Astrocyte (in vitro differentiated cells and primary cell): Measurements from ENCODE around the gene SACS. TPM values are rescaled to one million over a fixed set of nuclear protein-coding genes. Genes with fewer than 3 reads are reported as not detected.

Experiments
- DNase-seq: peaks from one replicate; pipeline ENCODE4 v3.0.0-alpha.2; 2010; ENCODE audit warnings: low read depth
- FAIRE-seq: peaks from 2 replicates; lab custom pipeline; 2011; peaks lifted over from hg19 to GRCh38; lab: Jason Lieb, UNC
- H2AFZ ChIP-seq: 2 replicates; pipeline ENCODE4 v1.6.0; 2012; ENCODE audit warnings: low read depth, low read length, inconsistent platforms
- H3K27ac ChIP-seq: 2 replicates; pipeline ENCODE4 v1.5.1; 2011; ENCODE audit warnings: low read depth, low read length, inconsistent platforms
- H3K27me3 ChIP-seq: 2 replicates; pipeline ENCODE4 v1.6.0; 2011; ENCODE audit warnings: low read length, inconsistent platforms; ENCODE audit not compliant: insufficient read depth
- H3K36me3 ChIP-seq: 2 replicates; pipeline ENCODE4 v1.5.1; 2011; ENCODE audit warnings: low read length, inconsistent platforms; ENCODE audit not compliant: insufficient read depth
- H3K4me1 ChIP-seq: 2 replicates; pipeline ENCODE4 v1.5.1; 2011; ENCODE audit warnings: low read length, inconsistent platforms; ENCODE audit not compliant: insufficient read depth
- H3K4me2 ChIP-seq: 2 replicates; pipeline ENCODE4 v1.6.0; 2012; ENCODE audit warnings: low read length, inconsistent platforms
- H3K4me3 ChIP-seq: 2 replicates; pipeline ENCODE4 v1.5.1; 2011; ENCODE audit warnings: low read depth, mild to moderate bottlenecking, low read length, inconsistent platforms; ENCODE audit not compliant: insufficient read depth
- H3K79me2 ChIP-seq: 2 replicates; pipeline ENCODE4 v1.6.0; 2012; ENCODE audit warnings: mild to moderate bottlenecking, low read length, inconsistent platforms; ENCODE audit not compliant: insufficient read depth
- H3K9ac ChIP-seq: 2 replicates; pipeline ENCODE4 v1.6.0; 2012; ENCODE audit warnings: mild to moderate bottlenecking, low read length, inconsistent platforms
- H3K9me3 ChIP-seq: 2 replicates; pipeline ENCODE4 v1.5.1; 2012; ENCODE audit warnings: low read depth, mild to moderate bottlenecking, low read length, inconsistent platforms; ENCODE audit not compliant: insufficient read depth
- H4K20me1 ChIP-seq: 2 replicates; pipeline ENCODE4 v1.6.0; 2012; ENCODE audit warnings: low read length, inconsistent platforms; ENCODE audit not compliant: insufficient read depth
- H3K27ac Mint-ChIP-seq: one replicate; pipeline ENCODE4 v1.8.0; 2021; ENCODE audit warnings: mild to moderate bottlenecking, mixed read lengths; ENCODE audit not compliant: unreplicated experiment
- H3K27me3 Mint-ChIP-seq: one replicate; pipeline ENCODE4 v1.8.0; 2021; ENCODE audit warnings: low read depth, mixed read lengths; ENCODE audit not compliant: unreplicated experiment
- H3K36me3 Mint-ChIP-seq: one replicate; pipeline ENCODE4 v1.8.0; 2021; ENCODE audit warnings: low read depth, mixed read lengths; ENCODE audit not compliant: unreplicated experiment
- H3K4me1 Mint-ChIP-seq: one replicate; pipeline ENCODE4 v1.8.0; 2021; ENCODE audit warnings: low read depth, mixed read lengths; ENCODE audit not compliant: unreplicated experiment
- H3K4me3 Mint-ChIP-seq: one replicate; pipeline ENCODE4 v1.8.0; 2021; ENCODE audit warnings: mild to moderate bottlenecking, moderate library complexity, mixed read lengths; ENCODE audit not compliant: unreplicated experiment
- H3K9me3 Mint-ChIP-seq: one replicate; pipeline ENCODE4 v1.8.0; 2021; ENCODE audit warnings: mild to moderate bottlenecking, mixed read lengths; ENCODE audit not compliant: unreplicated experiment
- EZH2 ChIP-seq: IDR thresholded peaks from 2 replicates; pipeline ENCODE4 v1.6.1; 2012; ENCODE audit warnings: mild to moderate bottlenecking, low read length, inconsistent platforms; ENCODE audit not compliant: insufficient read depth
- total RNA-seq: library from RNA; stranded (reverse); gene quantifications from 2 replicates; pipeline ENCODE4 v1.2.1, GENCODE V29; 2021
- TF ChIP-seq, protein P1 (sequence below): IDR thresholded peaks from 2 replicates; pipeline ENCODE4 v1.5.1; 2011; ENCODE audit warnings: low read depth, mild to moderate bottlenecking, inconsistent platforms, low read length, moderate library complexity; ENCODE audit not compliant: insufficient read depth

The SACS gene
- total RNA-seq, 1 donor from 2014 or later = 79.4 TPM

DNA sequence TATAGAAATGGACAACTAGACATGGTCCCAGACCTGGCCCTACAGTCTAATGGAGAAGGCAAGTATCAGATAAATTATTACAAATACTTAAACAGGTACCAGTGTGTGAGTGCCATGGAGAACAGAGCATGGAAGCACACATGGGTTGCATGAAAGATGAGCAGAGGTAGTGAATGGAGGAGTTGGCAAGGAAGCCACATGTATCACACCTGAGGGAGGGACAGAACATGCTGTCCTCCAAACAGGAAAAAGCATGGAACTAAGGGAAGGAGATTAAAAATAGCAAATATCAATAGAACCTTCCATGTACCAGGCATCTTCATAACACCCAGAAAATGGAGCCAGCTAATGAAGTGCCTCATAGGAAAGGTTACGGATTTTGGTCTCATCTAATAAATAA lies 85.9 kb downstream of the SACS start:
- Mint-ChIP-seq H3K9me3 (no peaks in the 10 kb centered on the region), H3K27me3 (no peaks in the 10 kb centered on the region), H3K36me3 (peaks cover 31% of the 10 kb centered on the region), H3K27ac (no peak overlapping the region), H3K4me1 (peaks cover 37% of the 10 kb centered on the region), H3K4me3 (no peak overlapping the region)
- no peak overlapping the region for H3K9ac ChIP-seq
- FAIRE-seq = no peak
- H3K4me2 ChIP-seq = no peak overlapping the region
- no peaks in the 10 kb centered on the region for H3K9me3 ChIP-seq
- no peak for DNase-seq
- no peak overlapping the region for H3K4me3 ChIP-seq
- H3K4me1 ChIP-seq = peaks cover 14% of the 10 kb centered on the region
- peaks cover 97% of the 10 kb centered on the region for H3K79me2 ChIP-seq
- no peak overlapping the region for H3K27ac ChIP-seq
- no peak for TF ChIP-seq EZH2
- TF ChIP-seq, protein P1, sequence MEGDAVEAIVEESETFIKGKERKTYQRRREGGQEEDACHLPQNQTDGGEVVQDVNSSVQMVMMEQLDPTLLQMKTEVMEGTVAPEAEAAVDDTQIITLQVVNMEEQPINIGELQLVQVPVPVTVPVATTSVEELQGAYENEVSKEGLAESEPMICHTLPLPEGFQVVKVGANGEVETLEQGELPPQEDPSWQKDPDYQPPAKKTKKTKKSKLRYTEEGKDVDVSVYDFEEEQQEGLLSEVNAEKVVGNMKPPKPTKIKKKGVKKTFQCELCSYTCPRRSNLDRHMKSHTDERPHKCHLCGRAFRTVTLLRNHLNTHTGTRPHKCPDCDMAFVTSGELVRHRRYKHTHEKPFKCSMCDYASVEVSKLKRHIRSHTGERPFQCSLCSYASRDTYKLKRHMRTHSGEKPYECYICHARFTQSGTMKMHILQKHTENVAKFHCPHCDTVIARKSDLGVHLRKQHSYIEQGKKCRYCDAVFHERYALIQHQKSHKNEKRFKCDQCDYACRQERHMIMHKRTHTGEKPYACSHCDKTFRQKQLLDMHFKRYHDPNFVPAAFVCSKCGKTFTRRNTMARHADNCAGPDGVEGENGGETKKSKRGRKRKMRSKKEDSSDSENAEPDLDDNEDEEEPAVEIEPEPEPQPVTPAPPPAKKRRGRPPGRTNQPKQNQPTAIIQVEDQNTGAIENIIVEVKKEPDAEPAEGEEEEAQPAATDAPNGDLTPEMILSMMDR = no peak
- no peaks in the 10 kb centered on the region for H3K27me3 ChIP-seq
- peaks cover 60% of the 10 kb centered on the region for H3K36me3 ChIP-seq
- no peak overlapping the region for H2AFZ ChIP-seq
- peaks cover 64% of the 10 kb centered on the region for H4K20me1 ChIP-seq

DNA sequence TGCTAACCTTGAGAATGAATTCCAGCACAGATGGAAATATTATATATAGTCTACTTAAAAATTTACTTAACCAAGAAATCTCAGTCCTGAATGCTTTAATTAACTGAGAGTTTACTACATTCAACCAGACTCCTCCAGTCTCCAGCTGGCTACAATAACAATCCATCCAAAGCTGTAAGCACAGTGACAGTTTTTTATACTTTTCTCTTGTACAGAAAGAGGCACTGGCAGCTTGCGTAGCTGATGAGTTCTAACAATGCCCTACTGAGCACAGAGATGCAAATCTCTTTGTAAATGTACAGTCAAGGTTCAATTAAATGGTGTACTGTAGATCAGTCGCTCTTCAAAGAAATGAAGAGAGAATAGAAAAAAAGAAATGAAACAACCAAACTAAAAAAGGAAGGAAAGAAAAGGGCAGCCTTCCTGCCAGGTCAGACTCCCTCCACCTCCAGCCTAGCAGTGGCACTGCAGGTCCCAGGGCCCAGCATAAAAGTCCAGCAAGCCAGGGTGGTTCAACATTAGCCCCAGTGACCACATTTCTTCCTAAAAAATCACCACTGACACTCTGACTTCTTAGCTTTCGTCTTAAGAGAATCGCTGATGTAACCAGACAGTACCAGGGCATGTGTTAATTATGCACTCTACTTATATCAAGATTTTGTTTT lies 88.4 kb downstream of the SACS start:
- Mint-ChIP-seq H3K4me3 (no peak overlapping the region), H3K27ac (no peak overlapping the region), H3K27me3 (no peaks in the 10 kb centered on the region), H3K9me3 (no peaks in the 10 kb centered on the region), H3K4me1 (peaks cover 26% of the 10 kb centered on the region), H3K36me3 (peaks cover 36% of the 10 kb centered on the region)
- FAIRE-seq = no peak
- H3K4me1 ChIP-seq = peaks cover 7% of the 10 kb centered on the region
- H3K36me3 ChIP-seq = peaks cover 57% of the 10 kb centered on the region
- H3K4me2 ChIP-seq = no peak overlapping the region
- H3K27ac ChIP-seq = no peak overlapping the region
- no peak overlapping the region for H3K4me3 ChIP-seq
- H4K20me1 ChIP-seq = peaks cover 50% of the 10 kb centered on the region
- H3K9me3 ChIP-seq = no peaks in the 10 kb centered on the region
- H3K9ac ChIP-seq = no peak overlapping the region
- H3K27me3 ChIP-seq = no peaks in the 10 kb centered on the region
- TF ChIP-seq, protein P1 = no peak
- TF ChIP-seq EZH2 = no peak
- no peak for DNase-seq
- H2AFZ ChIP-seq = no peak overlapping the region
- H3K79me2 ChIP-seq = peaks cover 80% of the 10 kb centered on the region

DNA sequence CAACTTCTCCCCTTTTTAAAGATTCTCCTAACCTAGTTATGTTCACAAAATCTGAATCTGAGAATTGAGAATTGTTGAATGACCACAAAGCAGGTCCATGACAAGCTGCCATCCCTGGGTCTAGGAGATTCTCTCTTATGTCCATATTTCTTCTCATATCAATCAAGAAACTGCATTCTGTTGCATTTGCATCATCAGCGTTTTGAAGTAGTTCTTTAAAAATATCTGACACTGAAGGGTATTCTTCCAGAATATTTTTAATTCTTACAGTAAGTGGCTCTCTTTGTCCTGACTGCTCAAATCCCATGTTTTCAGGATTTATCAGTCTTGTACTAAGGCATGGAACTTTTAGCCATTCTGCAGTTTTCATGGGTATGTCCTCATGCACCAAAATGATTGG lies 94.3 kb downstream of the SACS start:
- no peak overlapping the region for H2AFZ ChIP-seq
- no peak overlapping the region for H3K4me2 ChIP-seq
- no peak overlapping the region for H3K4me3 ChIP-seq
- no peaks in the 10 kb centered on the region for H3K27me3 Mint-ChIP-seq
- no peak overlapping the region for H3K9ac ChIP-seq
- H3K36me3 Mint-ChIP-seq = peaks cover 53% of the 10 kb centered on the region
- no peak overlapping the region for H3K27ac ChIP-seq
- H4K20me1 ChIP-seq = peaks cover 26% of the 10 kb centered on the region
- H3K9me3 Mint-ChIP-seq = peaks cover 3% of the 10 kb centered on the region
- FAIRE-seq = no peak
- no peak for DNase-seq
- H3K9me3 ChIP-seq = no peaks in the 10 kb centered on the region
- no peaks in the 10 kb centered on the region for H3K27me3 ChIP-seq
- no peaks in the 10 kb centered on the region for H3K4me1 ChIP-seq
- TF ChIP-seq, protein P1 = no peak
- TF ChIP-seq EZH2 = no peak
- peaks cover 75% of the 10 kb centered on the region for H3K36me3 ChIP-seq
- peaks cover 34% of the 10 kb centered on the region for H3K79me2 ChIP-seq
- peaks cover 4% of the 10 kb centered on the region for H3K4me1 Mint-ChIP-seq
- no peak overlapping the region for H3K27ac Mint-ChIP-seq
- H3K4me3 Mint-ChIP-seq = no peak overlapping the region
